ENCODE data around the gene SLC35B1.

The SLC35B1 gene

GRCh38 chr17:49700960-49701359 lies 6.8 kb downstream of the SLC35B1 start:
- DNase-seq (ENCODE audit: low read depth in 2 of 2) = no peak

- no peak for DNase-seq (ENCODE audit: low read depth in 2 of 2)
Observed at GRCh38 chr17:49699966-49700575, 7.7 kb downstream of the SLC35B1 start.

- no peak for DNase-seq (ENCODE audit: low read depth in 2 of 2)
Observed at GRCh38 chr17:49698005-49698404, 9.8 kb downstream of the SLC35B1 start.

- DNase-seq (ENCODE audit: low read depth in 2 of 2) = peak; percentile 54 to 65
Observed at GRCh38 chr17:49696233-49696761, 11.5 kb downstream of the SLC35B1 start.

- DNase-seq (ENCODE audit: low read depth in 2 of 2) = no peak
Observed at GRCh38 chr17:49695698-49696232, 12.0 kb downstream of the SLC35B1 start.

GRCh38 chr17:49694847-49695697 lies 12.7 kb downstream of the SLC35B1 start:
- peak; percentile 45 to 69 for DNase-seq (ENCODE audit: low read depth in 2 of 2)

- no peak for DNase-seq (ENCODE audit: low read depth in 2 of 2)
Observed at GRCh38 chr17:49692751-49693150, 15.0 kb downstream of the SLC35B1 start.

- DNase-seq (ENCODE audit: low read depth in 2 of 2) = no peak
Observed at GRCh38 chr17:49691677-49692191, 16.0 kb downstream of the SLC35B1 start.

GRCh38 chr17:49691086-49691676 lies 16.6 kb downstream of the SLC35B1 start:
- DNase-seq (ENCODE audit: low read depth in 2 of 2) = no peak

- no peak for DNase-seq (ENCODE audit: low read depth in 2 of 2)
Observed at GRCh38 chr17:49690256-49690655, 17.5 kb downstream of the SLC35B1 start.

- no peak for DNase-seq (ENCODE audit: low read depth in 2 of 2)
Observed at GRCh38 chr17:49688848-49689247, 18.9 kb downstream of the SLC35B1 start.

- no peak for DNase-seq (ENCODE audit: low read depth in 2 of 2)
Observed at GRCh38 chr17:49687878-49688491, 19.8 kb downstream of the SLC35B1 start.

- DNase-seq (ENCODE audit: low read depth in 2 of 2) = no peak
Observed at GRCh38 chr17:49681106-49681979, 26.4 kb downstream of the SLC35B1 start.

GRCh38 chr17:49680314-49680713 lies 27.4 kb downstream of the SLC35B1 start:
- DNase-seq (ENCODE audit: low read depth in 2 of 2) = no peak

GRCh38 chr17:49677933-49678847 lies 29.6 kb downstream of the SLC35B1 start, which contains the start of gene SPOP:
Gene SPOP (minus strand): TSS chr17:49678097. CDS start chr17:49622810, 55,287 bp downstream.
- peak; percentile 97 to 98 for DNase-seq (ENCODE audit: low read depth in 2 of 2)

GRCh38 chr17:49677134-49677932 lies 30.4 kb downstream of the SLC35B1 start:
- DNase-seq (ENCODE audit: low read depth in 2 of 2) = peak; percentile 85 to 95

- DNase-seq (ENCODE audit: low read depth in 2 of 2) = no peak
Observed at GRCh38 chr17:49676276-49676868, 31.4 kb downstream of the SLC35B1 start.

- no peak for DNase-seq (ENCODE audit: low read depth in 2 of 2)
Observed at GRCh38 chr17:49674507-49674906, 33.3 kb downstream of the SLC35B1 start.
